Adrenal gland (tissue), 5 donors: Measurements from ENCODE around the gene FGFR3.

Experiments used
- CTCF ChIP-seq, 6 experiments: fragments of 450-650 bp in 4 of 6; fragments of 200-600 bp in 2 of 6; sonication (generic) in 1 of 6; IDR thresholded peaks; 1 replicate in 5 of 6; 2 replicates in 1 of 6; pipeline versions ENCODE4 v1.5.1 to v1.8.0; 2016 to 2021; ENCODE audit warnings: antibody characterized with exemption in 6 of 6, mild to moderate bottlenecking in 2 of 6, moderate library complexity in 1 of 6
- POLR2A ChIP-seq, 2 donors: fragments of 450-650 bp; IDR thresholded peaks; one replicate each; pipeline ENCODE4 v1.6.1; 2017; ENCODE audit warnings: antibody characterized with exemption in 2 of 2, mild to moderate bottlenecking in 2 of 2, moderate library complexity in 1 of 2
- donor health status: DM: no; HTN: no; CAD: no.

DNA sequence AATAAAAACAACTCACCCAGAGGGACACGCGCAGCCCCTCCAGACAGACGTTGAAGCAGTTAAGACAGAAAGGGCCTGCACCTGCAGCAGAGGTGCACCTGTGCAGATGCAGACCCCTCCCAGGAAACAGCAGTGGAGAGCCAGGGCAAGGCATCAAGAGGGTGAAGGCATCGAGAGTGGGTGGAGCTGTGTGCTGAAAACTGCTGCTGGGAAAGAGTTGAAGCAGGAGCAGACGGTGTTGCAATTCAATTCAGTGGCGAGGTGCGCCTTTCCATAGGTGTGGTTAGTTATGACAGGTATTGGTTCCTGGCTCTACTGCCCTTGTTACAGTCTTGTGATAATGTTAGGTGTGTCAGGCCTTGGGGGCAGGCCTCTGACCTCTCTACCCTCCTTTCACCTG lies 46.2 kb downstream of the FGFR3 start:
- TF ChIP-seq POLR2A (IDR thresholded peaks at IDR 0.05) = no peak
- TF ChIP-seq CTCF (IDR thresholded peaks at IDR 0.05) = no peak
